ENCODE data around the gene GDPGP1. TPM values are rescaled to one million over a fixed set of nuclear protein-coding genes. Genes with fewer than 3 reads are reported as not detected.
"Not testable (repeated sequence)": the region's sequence is repeated elsewhere in the genome, so short reads cannot be mapped to it uniquely, and the experiment has no call there.

The GDPGP1 gene, protein sequence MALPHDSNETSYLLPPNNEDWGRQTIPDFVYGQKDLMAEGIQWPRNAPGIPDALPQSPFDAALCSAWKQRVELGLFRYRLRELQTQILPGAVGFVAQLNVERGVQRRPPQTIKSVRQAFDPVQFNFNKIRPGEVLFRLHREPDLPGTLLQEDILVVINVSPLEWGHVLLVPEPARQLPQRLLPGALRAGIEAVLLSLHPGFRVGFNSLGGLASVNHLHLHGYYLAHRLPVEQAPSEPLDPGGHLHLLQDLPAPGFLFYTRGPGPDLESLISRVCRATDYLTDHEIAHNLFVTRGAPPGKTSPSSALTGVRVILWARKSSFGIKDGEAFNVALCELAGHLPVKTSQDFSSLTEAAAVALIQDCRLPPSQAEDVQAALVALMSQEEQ
- 9.2 and 10.0 TPM in 2 replicates for total RNA-seq

DNA sequence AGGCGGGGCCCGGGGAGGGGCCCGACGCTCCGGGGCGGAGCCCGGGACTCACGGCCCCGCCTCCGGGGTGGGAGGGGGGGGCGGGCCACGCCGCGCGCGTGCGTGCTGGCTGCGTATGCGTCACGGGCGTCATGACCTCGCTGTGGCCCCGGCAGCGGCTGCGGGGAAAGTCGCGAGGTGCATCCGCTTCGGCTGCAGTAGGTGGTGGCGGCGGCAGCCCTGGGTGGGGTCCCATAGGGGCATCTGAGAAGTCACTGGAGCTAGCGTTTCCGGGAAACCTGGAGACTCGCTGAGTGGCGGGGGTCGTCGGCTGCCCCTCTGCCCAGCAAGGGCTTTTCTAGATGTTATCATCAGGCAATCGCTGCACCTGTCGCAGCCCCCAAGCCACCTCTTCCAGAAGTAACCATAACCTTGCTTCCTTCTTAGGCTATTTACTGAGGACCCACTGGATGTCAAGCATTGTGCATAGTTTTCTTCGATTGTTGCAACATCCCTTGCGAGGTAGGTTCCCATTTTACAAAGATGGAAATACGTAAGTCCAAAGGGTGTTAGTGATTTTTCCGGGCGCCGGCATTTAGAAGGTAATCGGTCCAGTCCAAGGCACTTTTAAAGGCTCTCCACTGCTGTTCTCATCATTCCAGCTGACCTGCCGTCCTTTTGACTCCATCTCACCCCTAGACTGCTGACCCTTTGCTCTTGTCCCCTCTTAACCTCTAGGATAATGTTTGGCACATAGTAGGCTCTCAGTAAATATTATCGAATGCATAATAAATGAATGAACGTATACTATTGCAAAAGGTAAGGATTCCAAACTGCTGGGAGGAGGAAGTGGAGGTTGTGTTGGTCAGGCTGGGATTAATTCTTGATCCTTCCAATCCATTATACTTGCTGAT is at the start of gene GDPGP1:
Gene GDPGP1, plus strand, starts transcription at position 114 of the 893 bp plus-strand sequence. CDS start 6,700 bp downstream, outside the sequence.
- peak in 1 of 2 donors; percentile 87 for DNase-seq (ENCODE audit: low read depth in 2 of 2)

DNA sequence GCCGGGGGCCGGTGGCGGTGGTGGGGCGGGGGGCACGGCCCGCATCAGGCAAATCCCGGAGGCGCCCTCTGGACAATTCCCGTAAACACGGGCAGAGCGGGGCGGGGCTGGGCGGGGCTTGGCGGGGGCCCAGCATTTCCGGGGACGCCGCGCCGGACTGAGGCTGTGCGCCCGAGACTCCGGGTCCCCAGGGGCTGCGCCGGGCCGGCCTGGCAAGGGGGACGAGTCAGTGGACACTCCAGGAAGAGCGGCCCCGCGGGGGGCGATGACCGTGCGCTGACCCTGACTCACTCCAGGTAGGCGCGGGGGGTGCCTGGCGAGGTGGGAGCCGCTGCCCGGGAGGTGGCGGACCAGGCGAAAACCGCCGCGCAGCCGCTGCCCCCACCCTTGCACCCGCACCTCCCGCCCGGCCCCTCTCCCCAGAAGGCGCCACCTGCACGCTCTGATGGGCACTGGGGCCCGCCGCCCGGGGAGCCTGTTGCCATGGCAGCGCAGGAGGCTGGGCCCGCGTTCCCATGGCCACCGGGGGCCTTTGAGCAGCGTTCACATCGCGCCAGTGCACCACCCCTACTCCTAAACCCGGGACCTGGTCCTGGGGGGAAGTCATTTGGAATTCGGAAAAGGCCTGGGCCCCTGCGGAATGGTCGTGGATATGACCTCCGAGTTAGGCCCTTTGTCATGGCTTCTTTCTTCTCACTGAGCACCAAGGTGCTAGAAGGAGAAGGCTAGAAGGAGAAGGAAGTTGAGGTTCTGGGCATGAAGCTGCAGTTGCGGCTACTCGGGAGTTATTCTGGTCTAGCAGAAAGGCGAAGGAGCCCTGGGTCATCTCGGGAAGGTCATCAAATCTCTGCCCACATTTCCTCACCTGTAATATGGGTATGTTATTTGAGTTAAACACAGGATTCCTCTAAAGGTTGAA is 49.0 kb upstream of the GDPGP1 start:
- no peak for DNase-seq (ENCODE audit: low read depth in 2 of 2)

DNA sequence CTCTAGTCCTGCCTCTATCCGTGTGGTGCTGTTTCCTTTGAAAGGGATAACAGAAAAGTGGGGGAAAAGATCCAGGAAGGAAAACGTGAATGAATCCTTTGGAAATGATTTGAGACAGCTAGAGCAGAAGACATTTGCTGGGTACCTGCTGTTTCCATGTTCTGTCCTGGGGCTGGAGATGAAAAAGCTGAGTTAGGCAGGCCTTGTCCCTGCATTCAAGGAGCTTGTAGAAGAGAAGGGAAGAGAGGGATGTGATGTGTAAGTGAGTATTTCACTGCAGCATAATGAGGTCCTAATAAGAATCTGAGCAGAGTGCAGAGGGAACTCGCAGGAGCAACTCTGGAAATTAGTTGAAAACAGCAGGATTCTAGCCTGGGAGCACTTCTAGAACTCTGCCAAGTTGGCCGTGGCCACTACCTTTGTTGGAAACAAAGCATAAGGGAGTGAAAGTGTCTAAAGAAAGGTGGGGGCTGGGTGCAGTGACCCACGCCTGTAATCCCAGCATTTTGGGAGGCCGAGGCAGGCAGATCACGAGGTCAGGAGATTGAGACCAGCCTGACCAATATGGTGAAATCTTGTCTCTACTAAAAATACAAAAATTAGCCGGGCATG is 46.6 kb upstream of the GDPGP1 start:
- no peak for DNase-seq (ENCODE audit: low read depth in 2 of 2)

DNA sequence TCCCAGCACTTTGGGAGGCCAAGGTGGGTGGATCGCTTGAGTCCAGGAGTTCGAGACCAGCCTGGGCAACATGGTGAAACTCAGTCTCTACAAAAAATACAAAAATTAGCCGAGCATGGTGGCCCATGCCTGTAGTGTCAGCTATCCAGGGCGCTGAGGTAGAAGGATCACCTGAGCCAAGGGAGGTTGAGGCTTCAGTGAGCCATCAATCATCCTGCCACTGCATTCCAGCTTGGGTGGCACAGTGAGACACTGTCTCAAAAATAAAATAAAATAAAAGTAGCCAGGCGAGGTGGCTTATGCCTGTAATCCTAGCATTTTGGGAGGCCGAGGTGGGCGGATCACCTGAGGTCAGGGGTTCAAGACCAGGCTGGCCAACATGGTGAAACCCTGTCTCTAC is 45.9 kb upstream of the GDPGP1 start:
- DNase-seq (ENCODE audit: low read depth in 2 of 2), result not testable (repeated sequence)

DNA sequence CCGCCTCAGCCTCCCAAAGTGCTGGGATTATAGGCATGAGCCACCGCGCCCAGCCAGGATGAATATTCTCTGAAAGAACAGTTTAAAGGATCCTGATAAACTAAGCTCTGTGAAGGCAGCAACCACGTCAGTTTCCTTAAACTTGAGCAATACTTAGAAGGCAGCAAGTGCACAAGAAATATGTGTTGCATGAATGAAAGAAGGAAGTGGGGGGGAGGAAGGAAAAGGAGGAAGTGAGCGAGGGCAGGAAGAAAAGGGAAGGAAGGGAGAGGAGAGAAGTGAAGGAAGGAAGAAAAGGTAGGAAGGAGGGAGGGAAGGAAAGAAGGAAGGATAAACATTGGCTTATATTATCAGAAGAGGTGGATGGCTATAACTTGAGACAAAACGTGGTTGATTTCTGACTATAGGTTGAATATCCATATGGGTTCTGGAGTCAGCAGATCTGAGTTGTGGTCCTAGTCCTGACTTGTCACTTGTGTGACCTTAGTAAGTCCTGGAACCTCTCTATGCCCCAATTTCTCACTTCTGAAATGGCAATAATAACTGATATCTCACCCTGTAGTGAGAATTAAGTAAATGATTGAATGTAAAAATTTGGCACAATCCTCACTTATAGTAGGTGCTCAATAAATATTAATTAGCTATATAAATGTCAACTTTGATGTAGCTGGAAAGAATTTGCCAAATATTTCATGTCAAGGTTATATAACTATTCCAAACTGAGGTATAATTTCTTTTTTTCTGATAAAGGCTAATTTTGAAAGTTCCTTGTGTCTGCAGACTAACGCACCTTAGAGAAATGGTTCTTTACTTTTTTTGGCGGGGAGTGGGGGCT is 44.9 kb upstream of the GDPGP1 start:
- DNase-seq (ENCODE audit: low read depth in 2 of 2), result no peak

DNA sequence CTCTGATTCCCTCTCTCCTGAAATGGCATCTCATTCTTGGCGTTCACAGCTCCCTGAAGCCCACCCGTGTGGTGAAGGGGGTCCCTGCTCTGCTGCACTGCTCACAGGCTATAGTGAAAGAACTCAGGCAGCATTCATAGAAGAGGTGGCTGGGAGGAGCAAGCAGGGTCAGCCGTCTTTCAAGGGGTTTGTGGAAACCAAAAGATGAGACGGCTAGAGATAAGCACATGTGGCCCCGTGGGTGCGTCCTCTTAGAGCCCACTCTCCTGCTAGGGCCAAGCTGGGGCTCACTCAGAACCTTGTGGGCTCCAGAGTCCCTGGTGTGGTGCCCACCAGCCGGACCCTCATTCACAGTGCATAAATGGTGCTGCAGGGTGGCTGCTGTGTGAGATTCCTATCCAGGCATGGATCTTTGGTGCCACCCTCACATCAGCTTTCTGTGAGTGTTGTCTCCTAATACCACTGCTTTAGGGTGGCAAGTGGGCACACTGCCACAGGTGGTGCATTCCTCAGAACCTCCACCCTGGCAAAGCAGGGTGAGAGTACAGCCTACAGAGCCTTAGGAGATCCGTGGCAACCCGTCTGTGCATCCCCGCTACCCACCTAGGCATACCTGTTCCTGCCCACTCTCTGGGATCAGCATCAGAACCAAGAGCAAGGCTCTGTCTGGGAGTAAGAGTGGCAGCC is 44.1 kb upstream of the GDPGP1 start:
- DNase-seq (ENCODE audit: low read depth in 2 of 2), result no peak

DNA sequence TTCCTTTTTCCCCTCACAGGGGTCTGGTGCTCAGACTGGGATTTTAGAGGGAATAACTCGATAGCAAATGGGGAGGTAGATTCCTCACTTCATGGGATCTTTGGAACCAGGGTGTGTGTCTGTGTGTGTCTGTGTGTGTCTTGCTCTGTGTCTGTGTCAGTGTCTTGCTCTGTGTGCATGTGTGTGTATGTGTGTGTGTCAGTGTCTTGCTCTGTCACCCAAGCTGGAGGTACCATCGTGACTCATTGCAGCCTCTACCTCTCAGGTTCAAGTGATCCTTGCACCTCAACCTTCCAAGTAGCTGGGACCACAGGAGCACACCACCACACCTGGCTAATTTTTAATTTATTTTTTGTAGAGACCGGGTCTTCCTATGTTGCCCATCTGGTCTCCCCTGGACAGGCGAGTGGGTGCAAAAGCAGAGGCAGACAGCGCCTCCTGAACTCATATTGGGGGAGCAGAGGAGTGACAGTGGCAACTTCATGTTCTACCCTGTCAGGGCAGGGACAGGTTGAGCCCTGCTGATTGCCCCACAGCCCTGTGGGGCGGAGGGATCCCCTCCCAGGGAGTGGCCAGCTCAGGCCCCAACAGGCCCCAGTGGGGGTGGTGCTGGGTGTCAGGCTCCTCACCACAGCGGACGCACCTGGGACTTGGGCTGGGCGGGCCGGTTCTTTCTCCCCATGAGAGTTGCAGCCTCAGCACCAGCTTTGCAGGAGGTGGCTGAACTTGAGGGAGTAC is 43.2 kb upstream of the GDPGP1 start:
- DNase-seq (ENCODE audit: low read depth in 2 of 2), result no peak

DNA sequence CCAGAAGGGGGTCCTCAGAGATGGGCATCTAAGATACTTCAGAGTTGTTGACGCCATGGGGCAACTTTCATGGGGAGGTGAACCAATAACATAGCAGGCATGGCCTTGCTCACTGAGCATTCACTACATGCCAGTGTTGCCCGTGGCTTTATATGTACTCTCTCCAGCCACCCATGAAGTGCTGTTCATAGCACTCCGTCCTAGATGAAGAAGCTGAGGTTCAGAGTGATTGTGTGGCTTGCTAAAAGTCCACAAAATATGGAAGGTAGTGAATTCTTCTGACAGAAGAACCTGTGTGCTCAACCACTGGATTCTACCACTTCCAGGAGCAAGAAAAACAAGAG is 42.7 kb upstream of the GDPGP1 start:
- DNase-seq (ENCODE audit: low read depth in 2 of 2), result no peak

DNA sequence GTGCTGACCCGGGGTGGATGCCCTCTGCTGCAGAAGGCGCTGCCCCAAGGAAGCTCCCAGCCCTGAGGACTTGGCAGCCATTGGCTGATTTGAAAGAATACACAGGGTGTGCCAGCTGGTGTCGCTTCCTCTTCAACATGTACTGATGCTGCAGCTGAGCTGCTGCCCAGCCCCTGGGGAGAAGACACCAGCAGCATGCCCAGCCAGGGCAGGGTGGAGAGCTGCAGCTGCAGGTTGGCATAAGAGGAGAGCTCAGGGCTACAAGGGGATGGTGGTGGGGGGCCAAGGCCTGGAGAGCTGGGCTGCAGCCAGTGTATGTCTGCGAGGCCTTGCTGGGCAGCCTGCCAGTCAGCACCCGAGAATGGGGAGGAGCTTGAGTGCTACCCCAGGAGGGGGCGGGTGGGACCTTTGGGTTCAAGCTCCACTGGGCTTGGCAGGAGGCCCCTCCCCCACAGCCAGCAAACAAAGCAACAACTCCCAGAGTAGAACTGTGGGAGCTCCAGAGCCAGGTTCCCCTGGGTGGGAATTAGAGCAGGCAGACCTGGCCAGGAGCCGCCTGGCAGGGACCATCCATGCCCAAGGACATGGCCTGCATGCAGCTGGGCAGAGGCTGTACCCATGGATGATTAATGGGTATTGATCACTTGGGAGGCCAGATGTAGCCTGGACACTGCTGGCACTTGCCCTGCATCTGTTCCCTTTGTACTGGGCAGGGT is 42.1 kb upstream of the GDPGP1 start:
- no peak for DNase-seq (ENCODE audit: low read depth in 2 of 2)

DNA sequence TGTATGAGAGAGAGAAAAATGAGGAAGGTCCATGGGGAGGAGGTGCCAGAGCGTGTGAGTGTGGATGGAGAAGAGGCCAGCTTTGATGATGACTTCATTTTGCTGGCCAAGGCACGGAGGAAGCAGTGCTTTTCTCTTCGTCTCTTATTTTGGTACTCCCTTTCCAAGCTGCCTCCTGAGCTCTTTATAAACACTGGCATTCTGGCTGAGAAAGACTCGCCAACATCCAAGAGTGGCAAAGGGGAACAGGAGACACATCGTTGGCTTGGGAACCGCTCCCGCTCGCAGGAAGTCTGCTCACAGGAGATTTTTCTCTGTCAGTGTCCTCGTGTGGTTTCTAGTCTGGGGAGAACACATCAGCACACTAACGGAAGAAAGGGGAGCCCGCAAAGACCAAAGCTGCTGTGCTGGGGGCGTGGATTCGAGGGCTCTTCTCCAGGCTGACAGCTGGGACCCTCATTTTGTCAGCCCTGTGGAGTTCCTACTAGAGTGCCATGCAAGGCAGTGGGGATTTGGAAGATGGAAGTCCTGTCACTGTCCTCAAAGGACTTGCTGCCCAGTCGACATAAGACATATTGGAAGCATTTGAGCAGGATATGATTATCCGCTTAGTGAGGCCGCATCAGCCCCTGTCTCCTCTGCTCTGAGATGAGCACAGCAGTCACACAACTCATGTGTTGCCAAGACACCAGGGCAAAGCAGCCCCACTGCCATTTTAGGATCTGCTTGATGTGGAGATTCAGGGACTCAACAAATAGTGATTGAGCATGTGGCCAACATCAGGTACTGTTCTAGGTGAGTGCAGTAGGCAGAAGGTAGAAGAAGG is 40.8 kb upstream of the GDPGP1 start:
- DNase-seq (ENCODE audit: low read depth in 2 of 2), result no peak

DNA sequence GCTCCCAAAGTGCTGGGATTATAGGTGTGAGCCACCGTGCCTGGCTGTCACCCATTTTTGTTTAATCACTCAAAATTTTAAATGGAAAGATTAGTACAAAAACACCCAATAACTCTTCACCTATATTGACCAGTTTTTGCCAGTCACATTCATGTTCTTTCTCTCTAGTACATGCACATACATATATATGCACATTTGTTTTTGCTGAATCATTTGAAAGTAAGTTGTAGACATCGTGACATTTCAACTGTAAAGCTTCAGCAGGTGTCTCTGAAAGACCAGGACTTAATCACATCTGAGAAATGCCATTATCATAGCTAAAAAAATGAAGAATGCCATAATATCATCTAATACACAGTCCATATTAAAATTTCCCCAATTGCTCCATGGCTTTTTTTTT is 39.4 kb upstream of the GDPGP1 start:
- DNase-seq (ENCODE audit: low read depth in 2 of 2), result no peak

DNA sequence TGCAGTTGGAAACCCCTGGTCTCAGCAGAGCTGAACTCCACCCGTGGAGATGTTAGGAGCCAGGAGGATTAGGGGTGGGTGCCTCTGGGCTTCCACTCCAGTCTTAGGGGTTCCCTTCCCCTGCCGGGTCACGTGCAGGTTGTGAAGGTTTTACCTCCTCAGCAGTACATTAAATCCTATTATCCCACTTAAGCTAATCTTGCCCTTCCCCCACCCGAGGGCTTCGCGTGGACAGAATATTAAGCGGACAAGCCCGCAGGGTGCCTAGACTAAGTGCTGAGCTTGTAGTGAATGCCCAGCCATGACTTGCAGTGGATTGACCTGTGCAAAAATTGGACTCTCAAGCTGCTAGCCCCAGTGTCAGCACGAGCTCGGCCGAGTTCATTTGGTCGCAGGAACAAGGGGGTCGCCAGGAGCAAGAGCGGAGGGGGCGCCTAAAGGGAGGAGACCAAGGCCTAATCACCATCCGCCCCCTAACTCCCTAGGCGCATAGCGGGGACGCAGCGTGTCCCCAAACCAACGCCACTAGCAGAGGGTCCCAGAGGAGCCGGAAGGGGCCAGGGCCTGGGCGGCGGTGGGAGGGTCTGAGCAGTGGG is 33.4 kb upstream of the GDPGP1 start:
- no peak for DNase-seq (ENCODE audit: low read depth in 2 of 2)

DNA sequence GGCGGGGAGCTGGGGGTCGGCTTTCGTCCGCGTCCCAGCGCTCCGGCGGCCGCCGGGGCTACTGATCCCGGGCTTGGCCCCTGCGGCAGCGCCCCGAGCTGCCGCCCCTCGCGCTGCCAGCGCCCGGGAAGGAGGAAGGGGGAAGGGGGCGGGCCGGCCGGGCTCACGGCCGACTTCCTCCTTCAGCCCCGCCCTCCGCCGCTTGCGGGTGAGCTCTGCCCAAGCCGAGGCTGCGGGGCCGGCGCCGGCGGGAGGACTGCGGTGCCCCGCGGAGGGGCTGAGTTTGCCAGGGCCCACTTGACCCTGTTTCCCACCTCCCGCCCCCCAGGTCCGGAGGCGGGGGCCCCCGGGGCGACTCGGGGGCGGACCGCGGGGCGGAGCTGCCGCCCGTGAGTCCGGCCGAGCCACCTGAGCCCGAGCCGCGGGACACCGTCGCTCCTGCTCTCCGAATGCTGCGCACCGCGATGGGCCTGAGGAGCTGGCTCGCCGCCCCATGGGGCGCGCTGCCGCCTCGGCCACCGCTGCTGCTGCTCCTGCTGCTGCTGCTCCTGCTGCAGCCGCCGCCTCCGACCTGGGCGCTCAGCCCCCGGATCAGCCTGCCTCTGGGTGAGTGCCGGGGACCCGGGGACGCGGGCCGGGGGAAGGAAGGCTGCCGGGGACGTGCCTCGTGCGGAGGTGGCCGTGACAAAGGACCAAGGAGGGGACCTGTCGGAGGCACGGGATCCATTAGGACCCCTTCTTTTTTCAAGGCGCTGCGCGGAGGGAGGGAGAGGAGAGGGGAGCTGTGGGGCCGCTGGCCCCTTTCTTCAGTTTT is 32.7 kb upstream of the GDPGP1 start, which contains the start of gene SEMA4B:
Gene SEMA4B, plus strand, starts transcription at position 201 of the 814 bp plus-strand sequence. Its CDS starts 249 bp downstream, at position 450.
- DNase-seq (ENCODE audit: low read depth in 2 of 2), result peak in 1 of 2 donors; percentile 49

DNA sequence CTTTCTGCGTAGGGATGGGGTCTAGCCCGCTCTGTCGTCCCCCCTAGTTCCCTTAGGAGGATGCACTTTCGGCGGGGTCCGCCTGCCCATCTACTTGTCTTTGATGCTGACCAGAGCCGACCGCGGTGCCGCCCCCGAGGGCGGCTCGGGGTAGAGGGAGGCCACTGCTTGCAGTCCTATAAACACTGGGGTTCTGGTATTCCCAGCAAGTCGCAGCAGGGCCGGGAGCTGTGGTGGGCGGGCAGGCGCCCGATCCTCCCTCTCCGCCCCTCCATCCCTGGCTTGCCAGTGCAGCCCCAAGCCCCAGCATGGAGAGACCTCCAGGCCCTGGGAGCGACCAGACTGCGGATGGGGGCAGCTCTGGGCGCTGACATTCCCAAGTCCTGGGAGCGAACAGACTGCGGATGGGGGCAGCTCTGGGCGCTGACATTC is 32.0 kb upstream of the GDPGP1 start:
- DNase-seq (ENCODE audit: low read depth in 2 of 2), result no peak

DNA sequence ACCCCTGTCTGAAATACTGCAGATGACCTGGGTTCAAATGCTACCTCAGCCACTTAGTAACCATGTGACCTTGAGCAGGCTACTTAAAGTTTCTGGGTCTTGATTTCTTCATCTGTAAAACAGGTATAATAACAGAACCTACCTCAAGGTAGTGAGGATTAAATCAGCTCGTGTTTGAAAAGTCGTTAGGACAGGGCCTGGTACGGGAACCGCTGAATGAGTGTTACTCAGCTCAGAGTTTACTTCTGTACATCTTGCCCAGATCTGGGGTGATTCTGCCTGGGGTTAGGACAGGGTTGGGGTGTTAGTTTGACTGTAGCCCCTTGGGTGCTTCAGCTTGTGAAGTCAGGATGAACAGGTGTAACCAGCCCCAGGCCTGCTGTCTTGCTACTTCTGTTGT is 31.1 kb upstream of the GDPGP1 start:
- no peak for DNase-seq (ENCODE audit: low read depth in 2 of 2)

DNA sequence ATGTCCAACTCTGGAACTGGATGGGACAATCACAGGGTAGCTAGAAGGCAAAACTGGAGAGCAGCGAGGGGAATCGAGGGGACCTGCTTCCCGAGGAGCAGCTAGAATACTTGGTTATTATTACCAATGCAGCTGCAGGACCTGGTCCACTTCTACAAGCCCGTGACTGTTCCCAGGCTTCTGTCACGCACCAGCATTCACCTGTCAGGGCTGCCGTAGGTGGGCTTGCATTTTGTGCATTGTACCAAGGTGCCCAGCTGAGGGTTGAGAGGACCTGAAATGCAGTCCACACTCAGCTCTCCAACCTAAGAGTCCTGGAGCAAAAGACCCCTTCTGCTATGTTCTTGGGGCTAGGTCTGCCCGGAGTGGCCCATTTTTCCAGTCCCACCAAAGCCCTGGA is 30.5 kb upstream of the GDPGP1 start:
- no peak for DNase-seq (ENCODE audit: low read depth in 2 of 2)

Measured in dermis microvascular lymphatic vessel endothelial cell (primary cell).